ENCODE measurements around the gene PCIF1. TPM values are rescaled to one million over a fixed set of nuclear protein-coding genes. Genes with fewer than 3 reads are reported as not detected.

Gene PCIF1
- total and polyA plus RNA-seq, 2 donors (not counting 3 experiments of a cell fraction or from before 2014, with no cell fraction given) = 26.4 to 27.2 TPM

DNA sequence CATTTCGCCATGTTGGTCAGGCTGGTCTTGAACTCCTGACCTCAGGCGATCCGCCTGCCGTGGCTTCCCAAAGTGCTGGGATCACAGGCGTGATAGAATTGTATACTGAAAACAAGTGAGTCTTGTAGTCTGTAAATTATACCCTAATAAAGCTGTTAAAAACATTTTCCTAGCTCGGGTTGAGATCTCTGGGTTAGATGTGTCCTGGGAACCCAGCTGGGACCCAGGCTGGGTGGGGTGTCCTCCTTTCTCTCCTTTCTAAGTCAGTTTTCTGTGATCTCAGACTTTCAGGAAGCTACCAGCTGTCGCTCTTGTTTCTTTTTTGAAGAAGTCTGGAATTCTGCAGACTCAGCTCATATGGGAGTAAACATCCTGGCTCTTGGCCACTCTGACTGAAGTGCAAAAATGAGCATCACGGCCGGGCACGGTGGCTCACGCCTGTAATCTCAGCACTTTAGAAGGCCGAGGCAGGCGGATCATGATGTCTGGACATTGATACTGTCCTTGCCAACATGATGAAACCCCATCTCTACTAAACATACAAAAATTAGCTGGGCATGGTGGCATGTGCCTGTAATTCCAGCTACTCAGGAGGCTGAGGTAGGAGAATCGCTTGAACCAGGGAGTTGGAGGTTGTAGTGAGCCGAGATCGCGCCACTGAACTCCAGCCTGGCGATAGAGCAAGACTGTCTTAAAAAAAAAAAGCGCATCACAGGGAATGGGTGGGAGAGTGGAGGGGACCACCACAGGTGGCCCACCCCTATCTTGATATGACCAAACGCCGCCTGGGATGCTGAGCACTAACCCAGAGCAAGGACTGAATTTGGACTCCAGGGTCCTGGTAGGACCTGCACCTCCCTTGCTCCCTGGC, 9.9 kb upstream of the PCIF1 start:
- peak overlapping the region; percentile 72 for H2AFZ ChIP-seq (ENCODE audit: low read depth, low read length)
- H3K27ac ChIP-seq (ENCODE audit: insufficient read depth, low read depth, low read length) = no peak overlapping the region
- peaks cover 14% of the 10 kb centered on the region for H3K4me1 ChIP-seq (ENCODE audit: control insufficient read depth, extremely low read depth, insufficient read depth, low read length)
- peak overlapping the region in 1 of 3 experiments; percentile 2 for H3K4me3 ChIP-seq (replicated peaks in 1 of 3; ENCODE audit: insufficient read depth in 1 of 3, low read depth in 1 of 3, low read length in 3 of 3)
- DNase-seq (ENCODE audit: low read depth, low spot score) (peak; percentile 73), FAIRE-seq (peak; percentile 83)
- peak overlapping the region; percentile 30 for H3K4me2 ChIP-seq (ENCODE audit: insufficient read depth, low read length)
- no peak overlapping the region for H3K9ac ChIP-seq (replicated peaks; ENCODE audit: extremely low read depth, insufficient read depth, low read length)
- H3K79me2 ChIP-seq (ENCODE audit: control insufficient read depth, insufficient read depth, low read length) = no peaks in the 10 kb centered on the region
- POLR2A ChIA-PET = interaction anchor here (0.7 to 2.8 kb wide), 3 partner anchors 10 to 23 kb away, joined by 3 to 20 read pairs (median 4); partner anchors contain the start of genes PCIF1 and PLTP
- no peaks in the 10 kb centered on the region for H3K27me3 ChIP-seq (ENCODE audit: control insufficient read depth in 2 of 2, insufficient read depth in 2 of 2, low read length in 2 of 2)
- CTCF ChIA-PET = interaction anchor here (0.9 to 1.9 kb wide), 5 partner anchors 8 to 35 kb away, joined by 4 to 12 read pairs (median 6); partner anchors contain the start of genes CTSA, NEURL2, PCIF1 and PLTP
- no peaks in the 10 kb centered on the region for H3K9me3 ChIP-seq (replicated peaks; ENCODE audit: control insufficient read depth, insufficient read depth, low read length)
- H3K9me1 ChIP-seq (replicated peaks; ENCODE audit: control insufficient read depth, extremely low read depth, insufficient read depth, low read length) = no peaks in the 10 kb centered on the region
- intact Hi-C loops (cut with micrococcal nuclease) (no loop called here), dilution Hi-C loops (cut with MboI; ENCODE audit: extremely low pct_ligation_motif_present, low sequenced_read_pairs) (no loop called here)
- no peaks in the 10 kb centered on the region for H3K36me3 ChIP-seq (ENCODE audit: control insufficient read depth in 2 of 2, extremely low read depth in 1 of 2, insufficient read depth in 2 of 2, low read length in 2 of 2)
- BruUV-seq (replicated peaks) = no TSS peak
- H4K20me1 ChIP-seq (replicated peaks; ENCODE audit: control insufficient read depth, extremely low read depth, insufficient read depth, low read length) = no peaks in the 10 kb centered on the region
- no peak for TF ChIP-seq POLR2AphosphoS5 (IDR thresholded peaks at IDR 0.05; ENCODE audit: insufficient read depth, low read depth, low read length)

DNA sequence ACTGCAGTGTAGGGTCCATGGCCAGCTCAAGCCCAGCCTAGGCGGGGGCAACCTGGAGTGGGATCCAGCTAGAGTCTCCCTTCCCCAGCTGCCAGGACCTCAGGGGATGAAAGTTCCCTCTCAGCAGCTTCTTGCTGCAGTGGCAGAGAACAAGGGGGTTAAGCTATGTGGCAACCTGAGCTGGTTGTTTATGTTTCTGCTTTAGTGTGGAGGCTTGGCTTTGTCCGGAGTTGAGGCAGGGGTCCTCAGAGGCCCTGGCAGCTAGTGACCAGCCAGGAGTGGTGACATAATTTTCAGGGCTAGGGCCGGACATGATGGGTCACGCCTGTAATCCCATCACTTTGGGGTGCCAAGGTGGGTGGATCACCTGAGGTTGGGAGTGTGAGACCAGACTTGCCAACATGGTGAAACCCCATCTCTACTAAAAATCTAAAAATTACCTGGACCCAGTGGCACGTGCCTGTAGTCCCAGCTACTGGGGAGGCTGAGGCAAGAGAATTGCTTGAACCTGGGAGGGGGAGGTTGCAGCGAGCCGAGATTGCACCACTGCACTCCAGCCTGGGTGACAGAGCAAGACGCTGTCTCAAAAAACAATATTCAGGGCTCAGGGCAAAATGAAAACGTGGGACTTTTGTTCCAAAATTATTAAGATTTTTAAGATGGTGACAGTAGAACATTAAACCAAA, 8.5 kb upstream of the PCIF1 start:
- DNase-seq (ENCODE audit: low read depth, low spot score) (no peak), FAIRE-seq (peak; percentile 24)
- Histone ChIP-seq H3K9me3 (replicated peaks; ENCODE audit: control insufficient read depth, insufficient read depth, low read length) (no peaks in the 10 kb centered on the region), H3K79me2 (ENCODE audit: control insufficient read depth, insufficient read depth, low read length) (no peaks in the 10 kb centered on the region), H3K4me1 (ENCODE audit: control insufficient read depth, extremely low read depth, insufficient read depth, low read length) (peaks cover 6% of the 10 kb centered on the region), H3K27me3 (ENCODE audit: control insufficient read depth in 2 of 2, insufficient read depth in 2 of 2, low read length in 2 of 2) (no peaks in the 10 kb centered on the region), H2AFZ (ENCODE audit: low read depth, low read length) (no peak overlapping the region), H3K27ac (ENCODE audit: insufficient read depth, low read depth, low read length) (no peak overlapping the region), H3K4me2 (ENCODE audit: insufficient read depth, low read length) (no peak overlapping the region), H3K4me3 (replicated peaks in 1 of 3; ENCODE audit: insufficient read depth in 1 of 3, low read depth in 1 of 3, low read length in 3 of 3) (no peak overlapping the region), H3K9me1 (replicated peaks; ENCODE audit: control insufficient read depth, extremely low read depth, insufficient read depth, low read length) (no peaks in the 10 kb centered on the region), H3K36me3 (ENCODE audit: control insufficient read depth in 2 of 2, extremely low read depth in 1 of 2, insufficient read depth in 2 of 2, low read length in 2 of 2) (no peaks in the 10 kb centered on the region), H4K20me1 (replicated peaks; ENCODE audit: control insufficient read depth, extremely low read depth, insufficient read depth, low read length) (no peaks in the 10 kb centered on the region), H3K9ac (replicated peaks; ENCODE audit: extremely low read depth, insufficient read depth, low read length) (no peak overlapping the region)
- dilution Hi-C loops (cut with MboI; ENCODE audit: extremely low pct_ligation_motif_present, low sequenced_read_pairs) (no loop called here), intact Hi-C loops (cut with micrococcal nuclease) (no loop called here)
- POLR2A ChIA-PET = interaction anchor here (2.8 kb wide), 1 partner anchor 8 kb away, joined by 20 read pairs; the partner anchor contains the start of gene PCIF1
- TF ChIP-seq GATA2 (IDR thresholded peaks at IDR 0.05; ENCODE audit: insufficient read depth, insufficient read length, low read depth, low read length) (no peak), JUN (IDR thresholded peaks at IDR 0.05; ENCODE audit: borderline replicate concordance, insufficient read depth, insufficient read length, low read depth) (no peak), POLR2A (IDR thresholded peaks at IDR 0.05; ENCODE audit: low read depth, low read length) (no peak), POLR2AphosphoS5 (IDR thresholded peaks at IDR 0.05; ENCODE audit: insufficient read depth, low read depth, low read length) (no peak), FOS (IDR thresholded peaks at IDR 0.05; ENCODE audit: borderline replicate concordance, insufficient read depth, low read length) (no peak), EZH2 (IDR thresholded peaks at IDR 0.05; ENCODE audit: borderline replicate concordance, low read depth, low read length, severe bottlenecking) (no peak), MYC (IDR thresholded peaks at IDR 0.05; ENCODE audit: low read depth, low read length) (no peak)
- TF ChIP-seq, protein P1, sequence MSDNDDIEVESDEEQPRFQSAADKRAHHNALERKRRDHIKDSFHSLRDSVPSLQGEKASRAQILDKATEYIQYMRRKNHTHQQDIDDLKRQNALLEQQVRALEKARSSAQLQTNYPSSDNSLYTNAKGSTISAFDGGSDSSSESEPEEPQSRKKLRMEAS (IDR thresholded peaks at IDR 0.05; ENCODE audit: insufficient read depth, insufficient read length) = no peak
- TF ChIP-seq, protein P2, sequence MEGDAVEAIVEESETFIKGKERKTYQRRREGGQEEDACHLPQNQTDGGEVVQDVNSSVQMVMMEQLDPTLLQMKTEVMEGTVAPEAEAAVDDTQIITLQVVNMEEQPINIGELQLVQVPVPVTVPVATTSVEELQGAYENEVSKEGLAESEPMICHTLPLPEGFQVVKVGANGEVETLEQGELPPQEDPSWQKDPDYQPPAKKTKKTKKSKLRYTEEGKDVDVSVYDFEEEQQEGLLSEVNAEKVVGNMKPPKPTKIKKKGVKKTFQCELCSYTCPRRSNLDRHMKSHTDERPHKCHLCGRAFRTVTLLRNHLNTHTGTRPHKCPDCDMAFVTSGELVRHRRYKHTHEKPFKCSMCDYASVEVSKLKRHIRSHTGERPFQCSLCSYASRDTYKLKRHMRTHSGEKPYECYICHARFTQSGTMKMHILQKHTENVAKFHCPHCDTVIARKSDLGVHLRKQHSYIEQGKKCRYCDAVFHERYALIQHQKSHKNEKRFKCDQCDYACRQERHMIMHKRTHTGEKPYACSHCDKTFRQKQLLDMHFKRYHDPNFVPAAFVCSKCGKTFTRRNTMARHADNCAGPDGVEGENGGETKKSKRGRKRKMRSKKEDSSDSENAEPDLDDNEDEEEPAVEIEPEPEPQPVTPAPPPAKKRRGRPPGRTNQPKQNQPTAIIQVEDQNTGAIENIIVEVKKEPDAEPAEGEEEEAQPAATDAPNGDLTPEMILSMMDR (IDR thresholded peaks at IDR 0.05; ENCODE audit: extremely low read depth in 1 of 2, insufficient read depth in 1 of 2, low read depth in 1 of 2, low read length in 2 of 2) = no peak
- CTCF ChIA-PET = interaction anchor here (1.0 kb wide), 1 partner anchor 34 kb away, joined by 3 read pairs; no protein-coding TSS in a partner anchor
- BruUV-seq (replicated peaks) = no TSS peak
